ENCODE measurements around the gene KCNJ11. TPM values are rescaled to one million over a fixed set of nuclear protein-coding genes. Genes with fewer than 3 reads are reported as not detected.

Gene KCNJ11
- total and polyA plus RNA-seq, 2 donors (not counting 3 experiments of a cell fraction or from before 2014, with no cell fraction given), result 0.04 TPM; not detected in 1

- H2AFZ ChIP-seq (ENCODE audit: low read depth, low read length), result no peak overlapping the region
- no peak overlapping the region for H3K4me2 ChIP-seq (ENCODE audit: insufficient read depth, low read length)
- FAIRE-seq, result no peak
- no TSS peak for BruUV-seq (replicated peaks)
- H3K27me3 ChIP-seq (ENCODE audit: control insufficient read depth in 2 of 2, insufficient read depth in 2 of 2, low read length in 2 of 2), result no peaks in the 10 kb centered on the region
- no peaks in the 10 kb centered on the region for H3K9me3 ChIP-seq (replicated peaks; ENCODE audit: control insufficient read depth, insufficient read depth, low read length)
- no peak overlapping the region for H3K4me3 ChIP-seq (replicated peaks in 1 of 3; ENCODE audit: insufficient read depth in 1 of 3, low read depth in 1 of 3, low read length in 3 of 3)
- H3K79me2 ChIP-seq (ENCODE audit: control insufficient read depth, insufficient read depth, low read length), result no peaks in the 10 kb centered on the region
- H3K9me1 ChIP-seq (replicated peaks; ENCODE audit: control insufficient read depth, extremely low read depth, insufficient read depth, low read length), result no peaks in the 10 kb centered on the region
- dilution Hi-C loops (cut with MboI; ENCODE audit: extremely low pct_ligation_motif_present, low sequenced_read_pairs) (no loop called here), intact Hi-C loops (cut with micrococcal nuclease) (no loop called here)
- ChIA-PET POLR2A (interaction anchor here (0.7 kb wide), 1 partner anchor 132 kb away, joined by 10 read pairs; no protein-coding TSS in a partner anchor), CTCF (interaction anchor here (0.7 to 1.1 kb wide), 2 partner anchors 10 to 117 kb away, joined by 3 read pairs; no protein-coding TSS in a partner anchor)
- DNase-seq (ENCODE audit: low read depth, low spot score), result peak; percentile 17
- H3K9ac ChIP-seq (replicated peaks; ENCODE audit: extremely low read depth, insufficient read depth, low read length), result no peak overlapping the region
- H3K4me1 ChIP-seq (ENCODE audit: control insufficient read depth, extremely low read depth, insufficient read depth, low read length), result peaks cover 1% of the 10 kb centered on the region
- H4K20me1 ChIP-seq (replicated peaks; ENCODE audit: control insufficient read depth, extremely low read depth, insufficient read depth, low read length), result no peaks in the 10 kb centered on the region
- no peak overlapping the region for H3K27ac ChIP-seq (ENCODE audit: insufficient read depth, low read depth, low read length)
- TF ChIP-seq GATA2 (IDR thresholded peaks at IDR 0.05; ENCODE audit: insufficient read depth, insufficient read length, low read depth, low read length) (no peak), FOS (IDR thresholded peaks at IDR 0.05; ENCODE audit: borderline replicate concordance, insufficient read depth, low read length) (no peak), POLR2A (IDR thresholded peaks at IDR 0.05; ENCODE audit: low read depth, low read length) (no peak), MAX (IDR thresholded peaks at IDR 0.05; ENCODE audit: insufficient read depth, insufficient read length) (no peak), CTCF (IDR thresholded peaks at IDR 0.05; ENCODE audit: extremely low read depth in 1 of 2, insufficient read depth in 1 of 2, low read depth in 1 of 2, low read length in 2 of 2) (no peak), POLR2AphosphoS5 (IDR thresholded peaks at IDR 0.05; ENCODE audit: insufficient read depth, low read depth, low read length) (no peak), EZH2 (IDR thresholded peaks at IDR 0.05; ENCODE audit: borderline replicate concordance, low read depth, low read length, severe bottlenecking) (no peak), JUN (IDR thresholded peaks at IDR 0.05; ENCODE audit: borderline replicate concordance, insufficient read depth, insufficient read length, low read depth) (no peak), MYC (IDR thresholded peaks at IDR 0.05; ENCODE audit: low read depth, low read length) (no peak)
- H3K36me3 ChIP-seq (ENCODE audit: control insufficient read depth in 2 of 2, extremely low read depth in 1 of 2, insufficient read depth in 2 of 2, low read length in 2 of 2), result no peaks in the 10 kb centered on the region
Measured at GRCh38 chr11:17410606-17411379, 22.3 kb upstream of the KCNJ11 start.

All from endothelial cell of umbilical vein (primary cell).